SK-N-SH (cell line): ENCODE results near the gene KLB.

ENCODE experiments used
- CHD2 ChIP-seq: fragments of 150-350 bp; IDR thresholded peaks from 2 replicates; pipeline ENCODE4 v1.6.1; 2018; ENCODE audit warnings: low read length; ENCODE audit not compliant: partially characterized antibody
- POLR2AphosphoS5 ChIP-seq: IDR thresholded peaks from 2 replicates; pipeline ENCODE4 v1.6.1; 2012; ENCODE audit warnings: low read depth, low read length
- RAD21 ChIP-seq: IDR thresholded peaks from 2 replicates; pipeline ENCODE4 v1.6.1; 2012; ENCODE audit warnings: mild to moderate bottlenecking, low read length
- TEAD4 ChIP-seq: IDR thresholded peaks from 2 replicates; pipeline ENCODE4 v1.4.0; 2012; ENCODE audit warnings: mild to moderate bottlenecking, borderline replicate concordance; ENCODE audit not compliant: insufficient read depth
- YY1 ChIP-seq: IDR thresholded peaks from 2 replicates; pipeline ENCODE4 v1.4.0; 2012; ENCODE audit warnings: low read depth, mild to moderate bottlenecking
- TF ChIP-seq, protein P1 (sequence below): IDR thresholded peaks from 2 replicates; pipeline ENCODE4 v1.6.1; 2012; ENCODE audit warnings: mild to moderate bottlenecking, low read depth, low read length, moderate library complexity
- TF ChIP-seq, protein P2 (sequence below): IDR thresholded peaks from 2 replicates; pipeline ENCODE4 v1.4.0; 2012; ENCODE audit warnings: low read depth

DNA sequence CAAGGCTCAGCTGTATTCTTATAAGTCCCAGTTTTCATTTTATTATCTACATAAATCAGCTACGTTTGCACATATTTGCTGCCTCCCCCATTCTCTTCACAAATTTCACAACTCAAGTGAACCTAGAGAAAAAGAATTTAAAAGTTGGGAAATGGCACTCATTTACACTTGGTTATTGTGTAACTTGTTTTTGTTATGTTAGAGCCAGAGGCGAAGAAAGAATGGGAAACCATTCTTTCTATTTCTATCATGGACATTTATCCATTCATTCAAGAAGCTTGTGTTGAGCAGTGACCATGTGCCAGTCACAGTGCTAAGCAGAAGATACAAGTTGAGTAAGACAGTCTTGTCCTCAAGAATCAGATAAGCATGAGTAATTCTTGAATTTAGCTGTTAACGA is 65.7 kb downstream of the KLB start:
- TF ChIP-seq POLR2AphosphoS5 (no peak), YY1 (no peak), CHD2 (no peak), RAD21 (no peak), TEAD4 (no peak)
- TF ChIP-seq, protein P1, sequence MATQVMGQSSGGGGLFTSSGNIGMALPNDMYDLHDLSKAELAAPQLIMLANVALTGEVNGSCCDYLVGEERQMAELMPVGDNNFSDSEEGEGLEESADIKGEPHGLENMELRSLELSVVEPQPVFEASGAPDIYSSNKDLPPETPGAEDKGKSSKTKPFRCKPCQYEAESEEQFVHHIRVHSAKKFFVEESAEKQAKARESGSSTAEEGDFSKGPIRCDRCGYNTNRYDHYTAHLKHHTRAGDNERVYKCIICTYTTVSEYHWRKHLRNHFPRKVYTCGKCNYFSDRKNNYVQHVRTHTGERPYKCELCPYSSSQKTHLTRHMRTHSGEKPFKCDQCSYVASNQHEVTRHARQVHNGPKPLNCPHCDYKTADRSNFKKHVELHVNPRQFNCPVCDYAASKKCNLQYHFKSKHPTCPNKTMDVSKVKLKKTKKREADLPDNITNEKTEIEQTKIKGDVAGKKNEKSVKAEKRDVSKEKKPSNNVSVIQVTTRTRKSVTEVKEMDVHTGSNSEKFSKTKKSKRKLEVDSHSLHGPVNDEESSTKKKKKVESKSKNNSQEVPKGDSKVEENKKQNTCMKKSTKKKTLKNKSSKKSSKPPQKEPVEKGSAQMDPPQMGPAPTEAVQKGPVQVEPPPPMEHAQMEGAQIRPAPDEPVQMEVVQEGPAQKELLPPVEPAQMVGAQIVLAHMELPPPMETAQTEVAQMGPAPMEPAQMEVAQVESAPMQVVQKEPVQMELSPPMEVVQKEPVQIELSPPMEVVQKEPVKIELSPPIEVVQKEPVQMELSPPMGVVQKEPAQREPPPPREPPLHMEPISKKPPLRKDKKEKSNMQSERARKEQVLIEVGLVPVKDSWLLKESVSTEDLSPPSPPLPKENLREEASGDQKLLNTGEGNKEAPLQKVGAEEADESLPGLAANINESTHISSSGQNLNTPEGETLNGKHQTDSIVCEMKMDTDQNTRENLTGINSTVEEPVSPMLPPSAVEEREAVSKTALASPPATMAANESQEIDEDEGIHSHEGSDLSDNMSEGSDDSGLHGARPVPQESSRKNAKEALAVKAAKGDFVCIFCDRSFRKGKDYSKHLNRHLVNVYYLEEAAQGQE = no peak
- TF ChIP-seq, protein P2, sequence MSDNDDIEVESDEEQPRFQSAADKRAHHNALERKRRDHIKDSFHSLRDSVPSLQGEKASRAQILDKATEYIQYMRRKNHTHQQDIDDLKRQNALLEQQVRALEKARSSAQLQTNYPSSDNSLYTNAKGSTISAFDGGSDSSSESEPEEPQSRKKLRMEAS = no peak
